ENCODE results near the gene DOCK2. TPM values are rescaled to one million over a fixed set of nuclear protein-coding genes. Genes with fewer than 3 reads are reported as not detected.

Gene DOCK2
- total RNA-seq, 1 experiment from 2014 or later: 3.3 TPM

DNA sequence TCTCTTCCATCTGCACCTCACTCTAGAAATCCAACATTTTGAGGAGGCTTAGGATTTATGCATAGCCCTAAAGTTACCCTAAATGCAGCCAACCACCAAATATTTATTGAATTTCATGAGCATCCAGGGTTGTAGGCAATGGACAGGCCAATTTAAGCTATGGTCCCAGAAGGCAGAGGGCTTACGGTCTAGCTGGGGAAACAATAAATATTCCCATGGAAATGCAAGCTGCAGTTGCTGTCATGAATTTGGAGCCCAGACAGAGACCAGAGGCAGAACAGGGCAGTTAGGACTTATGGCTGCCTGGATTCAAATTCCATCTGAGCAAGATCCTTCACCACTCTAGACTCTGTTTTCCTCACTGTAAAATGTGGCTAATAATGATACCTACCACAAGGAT is 352.3 kb downstream of the DOCK2 start:
- no peaks in the 10 kb centered on the region for H3K27me3 ChIP-seq (ENCODE audit: control insufficient read depth, insufficient read depth, low read length)
- no peaks in the 10 kb centered on the region for H3K36me3 ChIP-seq (replicated peaks; ENCODE audit: control insufficient read depth, insufficient read depth, low read length)
- DNase-seq: no peak
- no peak overlapping the region for H3K4me3 ChIP-seq (ENCODE audit: insufficient read depth, low read depth, low read length)

DNA sequence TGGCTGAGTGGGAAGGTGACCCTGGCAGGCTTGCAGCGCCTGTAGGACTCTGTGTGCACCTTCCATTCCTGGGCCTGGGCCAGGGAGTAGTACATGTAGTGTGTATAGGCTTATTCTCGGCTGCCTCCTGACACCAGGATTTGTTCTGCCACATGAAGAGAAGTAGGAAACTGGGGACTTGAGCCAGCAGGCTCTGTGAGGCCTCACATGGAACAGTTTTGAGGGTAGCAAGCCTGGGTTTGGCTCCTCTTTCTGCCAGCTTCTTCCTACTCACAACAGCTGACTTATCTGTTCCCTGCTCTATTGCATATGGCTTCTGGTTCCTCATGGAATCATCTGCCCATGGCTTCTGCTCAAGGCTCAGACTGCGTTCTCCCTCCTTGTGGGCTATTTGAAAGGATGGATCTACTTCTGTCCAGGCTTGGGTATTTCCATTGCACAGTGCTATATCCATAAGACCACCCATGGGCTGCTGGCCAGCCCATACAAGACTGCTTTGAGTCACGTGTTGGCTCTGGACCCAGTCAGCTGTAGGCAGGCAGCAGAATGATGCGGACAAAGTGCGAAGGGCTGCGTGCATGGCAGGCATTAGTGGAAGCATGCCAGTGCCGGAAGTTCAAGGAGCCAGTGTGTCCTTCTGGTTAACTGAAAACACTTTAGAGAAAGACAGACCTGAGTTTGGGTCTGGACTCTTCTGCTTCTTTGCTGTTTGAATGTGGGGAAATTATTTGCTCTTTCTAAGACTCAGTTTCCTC is 354.2 kb downstream of the DOCK2 start:
- Histone ChIP-seq H3K4me3 (ENCODE audit: insufficient read depth, low read depth, low read length) (no peak overlapping the region), H3K36me3 (replicated peaks; ENCODE audit: control insufficient read depth, insufficient read depth, low read length) (no peaks in the 10 kb centered on the region), H3K27me3 (ENCODE audit: control insufficient read depth, insufficient read depth, low read length) (no peaks in the 10 kb centered on the region)
- DNase-seq: no peak

DNA sequence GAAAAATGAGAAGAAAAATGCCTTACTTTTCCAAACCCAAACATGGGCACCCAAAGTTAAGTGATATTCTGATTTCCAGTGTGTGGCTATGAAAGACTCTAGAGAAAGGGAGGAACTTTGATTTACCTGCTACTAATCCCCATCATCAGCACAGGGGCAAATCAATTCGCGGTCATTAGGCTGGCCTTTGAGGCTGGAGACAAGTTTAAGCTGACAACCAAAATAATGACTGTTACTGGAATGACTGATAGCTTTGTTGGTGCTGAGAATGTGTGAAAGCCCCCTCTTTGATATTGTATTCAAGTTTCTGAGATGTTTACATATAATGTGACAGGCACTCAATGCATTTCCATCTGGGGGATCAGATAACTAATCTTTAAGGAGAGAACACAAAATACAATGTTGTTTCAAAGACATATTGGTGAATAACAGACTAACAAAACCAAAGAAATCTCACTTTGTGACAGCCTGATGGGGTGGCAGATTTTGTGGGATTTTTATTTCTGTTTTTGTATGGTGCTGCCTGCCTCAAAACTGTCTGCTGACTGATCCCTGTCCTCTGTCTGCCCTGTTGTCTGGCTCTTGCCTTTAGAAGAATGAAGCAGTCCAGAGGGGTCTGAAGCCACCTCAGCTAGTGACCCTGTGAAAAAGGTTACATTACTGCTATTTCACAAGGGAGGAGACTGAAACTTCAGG is 355.9 kb downstream of the DOCK2 start:
- no peaks in the 10 kb centered on the region for H3K27me3 ChIP-seq (ENCODE audit: control insufficient read depth, insufficient read depth, low read length)
- H3K4me3 ChIP-seq (ENCODE audit: insufficient read depth, low read depth, low read length): no peak overlapping the region
- no peaks in the 10 kb centered on the region for H3K36me3 ChIP-seq (replicated peaks; ENCODE audit: control insufficient read depth, insufficient read depth, low read length)
- no peak for DNase-seq

DNA sequence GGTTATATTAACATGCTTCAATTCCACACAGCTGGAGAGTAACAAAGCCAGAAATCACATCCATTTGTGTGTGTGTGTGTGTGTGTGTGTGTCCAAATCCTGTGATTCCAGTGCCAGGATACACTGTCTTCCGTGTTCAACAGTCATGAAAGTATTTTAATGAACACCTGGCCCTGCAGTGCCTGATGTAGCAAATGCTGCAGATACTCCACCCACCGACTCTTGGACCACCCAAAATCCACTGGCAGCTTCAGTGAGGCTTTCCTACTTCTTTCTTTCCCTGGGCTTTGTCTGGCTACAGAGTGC is 356.4 kb downstream of the DOCK2 start:
- Histone ChIP-seq H3K36me3 (replicated peaks; ENCODE audit: control insufficient read depth, insufficient read depth, low read length) (no peaks in the 10 kb centered on the region), H3K4me3 (ENCODE audit: insufficient read depth, low read depth, low read length) (no peak overlapping the region), H3K27me3 (ENCODE audit: control insufficient read depth, insufficient read depth, low read length) (no peaks in the 10 kb centered on the region)
- no peak for DNase-seq

DNA sequence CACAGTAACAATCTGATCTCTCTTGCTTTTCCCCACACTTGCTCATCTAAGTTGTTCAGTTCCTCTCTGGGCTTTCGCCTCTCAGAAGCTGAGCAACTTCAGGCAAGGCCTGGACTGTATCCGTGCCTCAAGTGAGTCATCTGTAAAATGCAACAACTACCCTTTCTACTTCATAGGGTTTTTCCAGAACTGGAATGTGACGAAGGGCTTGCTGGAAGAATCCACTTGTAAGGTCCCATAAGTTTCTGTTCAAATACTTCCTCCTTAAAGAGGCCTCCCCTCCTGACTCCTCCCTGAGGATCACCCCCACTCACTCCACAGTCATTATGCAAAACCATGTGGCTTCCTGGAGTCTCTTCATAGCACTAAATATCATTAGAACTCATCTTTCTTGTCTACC is 360.7 kb downstream of the DOCK2 start:
- H3K27me3 ChIP-seq (ENCODE audit: control insufficient read depth, insufficient read depth, low read length): no peaks in the 10 kb centered on the region
- no peak for DNase-seq
- H3K4me3 ChIP-seq (ENCODE audit: insufficient read depth, low read depth, low read length): no peak overlapping the region
- H3K36me3 ChIP-seq (replicated peaks; ENCODE audit: control insufficient read depth, insufficient read depth, low read length): no peaks in the 10 kb centered on the region

DNA sequence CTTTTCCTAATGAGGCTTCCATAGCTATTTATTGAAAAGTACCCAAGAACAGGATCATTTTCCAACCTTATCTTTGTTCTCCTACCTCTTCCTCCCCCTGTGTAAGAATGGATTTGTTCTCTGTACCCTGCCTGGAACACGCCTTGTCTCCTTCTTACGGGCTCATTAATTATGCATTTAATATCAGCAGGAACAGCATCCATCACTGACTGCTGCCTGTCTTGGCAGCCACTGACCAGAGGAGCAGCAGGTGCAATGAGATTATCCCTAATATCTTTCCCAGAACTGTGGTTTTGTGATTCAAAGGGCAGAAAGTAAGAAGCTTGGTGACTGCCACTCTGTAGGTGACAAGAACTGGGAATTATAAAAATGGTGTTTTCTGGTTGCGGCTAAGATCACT is 362.5 kb downstream of the DOCK2 start:
- no peak overlapping the region for H3K4me3 ChIP-seq (ENCODE audit: insufficient read depth, low read depth, low read length)
- no peaks in the 10 kb centered on the region for H3K36me3 ChIP-seq (replicated peaks; ENCODE audit: control insufficient read depth, insufficient read depth, low read length)
- no peak for DNase-seq
- no peaks in the 10 kb centered on the region for H3K27me3 ChIP-seq (ENCODE audit: control insufficient read depth, insufficient read depth, low read length)

DNA sequence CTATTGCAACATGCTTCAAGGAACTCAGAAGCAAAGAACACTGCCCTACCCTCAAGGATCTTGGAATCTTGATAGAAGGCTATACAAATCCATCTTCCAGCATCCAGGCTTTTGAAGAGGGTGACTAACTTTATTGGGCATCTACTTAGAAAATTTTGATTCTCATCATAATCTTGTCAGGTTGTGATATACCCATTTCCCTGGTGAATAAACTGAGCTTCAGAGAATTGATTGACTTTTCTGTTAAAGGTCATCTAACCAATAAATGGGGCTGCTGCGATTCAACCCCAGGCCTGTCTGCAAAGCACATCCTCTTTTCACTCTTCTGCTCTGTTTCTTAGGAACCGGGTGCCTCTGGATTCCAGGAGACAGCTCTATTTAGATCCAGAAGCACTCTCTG is 363.1 kb downstream of the DOCK2 start:
- Histone ChIP-seq H3K36me3 (replicated peaks; ENCODE audit: control insufficient read depth, insufficient read depth, low read length) (no peaks in the 10 kb centered on the region), H3K27me3 (ENCODE audit: control insufficient read depth, insufficient read depth, low read length) (no peaks in the 10 kb centered on the region), H3K4me3 (ENCODE audit: insufficient read depth, low read depth, low read length) (no peak overlapping the region)
- DNase-seq: no peak

DNA sequence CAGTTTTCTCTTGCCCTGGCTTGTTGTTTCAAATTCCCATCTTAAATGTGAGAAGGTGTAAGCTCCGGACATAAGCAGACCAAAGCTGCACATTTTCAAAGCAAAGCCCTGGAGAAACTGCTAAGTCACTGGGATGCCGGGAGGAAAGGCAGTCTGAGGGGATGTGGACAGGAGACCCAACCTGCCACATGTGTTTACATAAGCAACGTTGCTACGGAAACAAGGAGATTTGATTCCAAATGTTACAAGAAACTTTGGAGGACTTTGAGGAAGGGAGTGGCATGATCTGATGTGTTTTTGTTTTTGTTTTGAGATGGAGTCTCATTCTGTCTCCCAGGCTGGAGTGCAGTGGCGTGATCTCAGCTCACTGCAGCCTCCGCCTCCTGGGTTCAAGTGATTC is 368.9 kb downstream of the DOCK2 start:
- H3K36me3 ChIP-seq (replicated peaks; ENCODE audit: control insufficient read depth, insufficient read depth, low read length): no peaks in the 10 kb centered on the region
- no peak for DNase-seq

DNA sequence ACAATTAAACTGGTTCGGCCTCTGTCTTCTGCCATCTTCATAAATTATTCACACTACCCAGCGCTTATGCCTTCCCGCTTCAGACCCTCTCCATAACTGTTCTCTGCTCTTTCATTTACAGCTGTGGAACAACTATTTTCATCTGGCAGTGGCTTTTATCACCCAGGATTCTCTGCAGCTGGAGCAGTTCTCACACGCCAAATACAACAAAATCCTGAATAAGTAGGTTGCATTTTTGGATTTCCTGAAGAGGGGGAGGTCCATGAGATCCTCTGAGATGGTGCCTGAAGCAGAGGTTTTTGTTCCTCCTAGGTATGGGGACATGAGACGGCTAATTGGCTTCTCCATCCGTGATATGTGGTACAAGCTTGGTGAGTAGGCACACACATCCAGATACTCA is 371.3 kb downstream of the DOCK2 start:
- no peak for DNase-seq
- Histone ChIP-seq H3K36me3 (replicated peaks; ENCODE audit: control insufficient read depth, insufficient read depth, low read length) (no peaks in the 10 kb centered on the region), H3K27me3 (ENCODE audit: control insufficient read depth, insufficient read depth, low read length) (no peaks in the 10 kb centered on the region), H3K4me3 (ENCODE audit: insufficient read depth, low read depth, low read length) (no peak overlapping the region)

More for the DNA sequence above, 368.9 kb downstream of the DOCK2 start:
- Histone ChIP-seq H3K4me3 (ENCODE audit: insufficient read depth, low read depth, low read length) (no peak overlapping the region), H3K27me3 (ENCODE audit: control insufficient read depth, insufficient read depth, low read length) (no peaks in the 10 kb centered on the region)

DNA sequence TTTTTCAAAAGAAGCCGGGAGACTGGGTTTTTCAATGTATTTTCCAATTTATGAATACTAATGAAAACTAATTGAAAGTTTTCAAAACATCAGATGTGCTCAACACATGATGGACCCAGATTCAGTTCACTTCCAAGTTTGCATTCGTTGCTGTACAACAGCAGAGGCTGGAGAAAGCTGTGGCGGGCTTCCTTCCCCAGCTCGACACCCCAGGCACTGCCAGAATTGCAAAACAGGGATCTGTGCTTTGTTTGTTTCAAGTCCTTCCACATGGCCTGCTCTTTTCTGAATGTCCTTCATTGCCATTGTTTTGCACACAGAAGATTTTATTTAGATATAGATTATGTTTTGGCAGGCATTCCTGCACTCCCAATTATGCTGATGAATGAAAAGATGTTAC is 373.5 kb downstream of the DOCK2 start:
- Histone ChIP-seq H3K4me3 (ENCODE audit: insufficient read depth, low read depth, low read length) (no peak overlapping the region), H3K27me3 (ENCODE audit: control insufficient read depth, insufficient read depth, low read length) (no peaks in the 10 kb centered on the region), H3K36me3 (replicated peaks; ENCODE audit: control insufficient read depth, insufficient read depth, low read length) (no peaks in the 10 kb centered on the region)
- DNase-seq: no peak

DNA sequence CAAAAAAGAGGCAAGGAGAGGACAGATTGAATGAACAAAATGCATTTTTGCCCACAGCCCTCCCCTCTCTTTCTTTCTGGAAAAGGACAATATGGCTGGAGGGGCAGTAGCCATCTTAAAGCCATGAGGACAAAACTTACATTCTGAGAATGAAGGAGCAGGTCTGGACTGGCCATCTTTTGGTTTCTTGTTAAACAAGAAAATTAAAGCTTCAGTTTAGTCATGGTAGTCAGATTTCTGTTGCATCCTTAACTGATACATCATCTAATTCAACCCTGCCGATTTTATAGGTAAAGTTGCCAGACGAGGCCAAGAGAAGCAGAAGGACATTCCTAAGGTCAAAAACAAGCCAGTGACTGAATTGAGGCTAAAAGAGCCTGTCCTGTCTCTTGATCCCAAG is 374.7 kb downstream of the DOCK2 start:
- H3K36me3 ChIP-seq (replicated peaks; ENCODE audit: control insufficient read depth, insufficient read depth, low read length): no peaks in the 10 kb centered on the region
- H3K27me3 ChIP-seq (ENCODE audit: control insufficient read depth, insufficient read depth, low read length): no peaks in the 10 kb centered on the region
- H3K4me3 ChIP-seq (ENCODE audit: insufficient read depth, low read depth, low read length): no peak overlapping the region
- DNase-seq: no peak

DNA sequence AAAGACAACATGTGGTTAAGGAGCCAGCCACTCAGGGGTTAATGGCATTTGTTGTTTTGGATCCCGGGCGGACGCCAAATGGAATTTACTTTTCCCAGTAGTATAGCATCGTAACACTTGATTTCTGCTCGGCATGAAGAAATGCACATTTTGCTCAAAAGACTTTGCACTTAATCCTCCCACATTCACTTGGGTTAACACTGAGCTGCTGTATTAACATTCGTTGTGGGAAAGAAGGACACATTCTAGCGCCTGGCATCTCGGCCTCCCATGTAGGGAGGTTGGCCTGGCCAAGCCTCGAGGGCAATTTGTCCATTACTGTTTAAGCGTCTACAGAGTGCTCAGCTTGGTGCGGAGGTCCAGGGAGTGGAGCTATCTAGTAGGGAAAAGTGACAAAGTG is 375.5 kb downstream of the DOCK2 start:
- no peak overlapping the region for H3K4me3 ChIP-seq (ENCODE audit: insufficient read depth, low read depth, low read length)
- no peaks in the 10 kb centered on the region for H3K36me3 ChIP-seq (replicated peaks; ENCODE audit: control insufficient read depth, insufficient read depth, low read length)
- no peaks in the 10 kb centered on the region for H3K27me3 ChIP-seq (ENCODE audit: control insufficient read depth, insufficient read depth, low read length)
- no peak for DNase-seq

DNA sequence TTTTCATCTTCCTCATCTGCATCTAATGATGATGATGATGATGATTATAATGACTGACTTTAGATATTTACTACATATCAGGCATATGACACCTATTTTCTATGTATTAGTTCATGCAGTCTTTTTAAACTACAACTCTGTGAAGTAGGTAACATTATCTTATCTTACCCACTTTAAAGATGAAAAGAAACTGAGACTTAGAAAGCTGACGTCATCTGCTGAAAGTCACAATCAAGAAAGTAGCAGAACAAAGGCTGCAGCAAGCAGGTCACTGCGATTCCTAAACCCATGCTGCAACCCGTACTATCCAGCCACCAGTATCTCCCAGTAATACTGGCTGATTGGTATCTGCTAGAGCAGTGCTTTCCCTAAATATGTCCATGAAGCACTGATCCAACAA is 383.3 kb downstream of the DOCK2 start:
- no peak for DNase-seq
- Histone ChIP-seq H3K36me3 (replicated peaks; ENCODE audit: control insufficient read depth, insufficient read depth, low read length) (no peaks in the 10 kb centered on the region), H3K4me3 (ENCODE audit: insufficient read depth, low read depth, low read length) (no peak overlapping the region), H3K27me3 (ENCODE audit: control insufficient read depth, insufficient read depth, low read length) (no peaks in the 10 kb centered on the region)

DNA sequence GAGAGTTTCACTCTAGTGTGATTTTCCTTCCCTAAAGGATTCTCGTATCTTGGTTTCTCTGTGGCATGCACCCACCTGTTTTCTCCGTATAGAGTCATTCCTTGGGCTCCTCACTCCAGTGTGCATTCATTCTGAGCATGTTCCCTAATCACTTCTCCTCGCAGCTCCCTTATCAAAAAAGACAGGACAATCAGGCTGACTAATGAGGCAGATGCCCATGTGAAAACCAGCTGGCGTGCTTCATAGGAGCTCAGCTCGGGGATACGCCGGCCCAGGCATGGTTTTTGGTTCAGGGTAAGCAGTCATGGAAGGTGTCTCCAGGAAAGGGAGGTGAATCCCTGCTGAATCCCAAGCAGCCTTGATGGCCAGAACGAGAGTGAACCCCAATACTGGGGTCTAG is 384.4 kb downstream of the DOCK2 start:
- no peak for DNase-seq
- Histone ChIP-seq H3K4me3 (ENCODE audit: insufficient read depth, low read depth, low read length) (no peak overlapping the region), H3K36me3 (replicated peaks; ENCODE audit: control insufficient read depth, insufficient read depth, low read length) (no peaks in the 10 kb centered on the region), H3K27me3 (ENCODE audit: control insufficient read depth, insufficient read depth, low read length) (no peaks in the 10 kb centered on the region)

DNA sequence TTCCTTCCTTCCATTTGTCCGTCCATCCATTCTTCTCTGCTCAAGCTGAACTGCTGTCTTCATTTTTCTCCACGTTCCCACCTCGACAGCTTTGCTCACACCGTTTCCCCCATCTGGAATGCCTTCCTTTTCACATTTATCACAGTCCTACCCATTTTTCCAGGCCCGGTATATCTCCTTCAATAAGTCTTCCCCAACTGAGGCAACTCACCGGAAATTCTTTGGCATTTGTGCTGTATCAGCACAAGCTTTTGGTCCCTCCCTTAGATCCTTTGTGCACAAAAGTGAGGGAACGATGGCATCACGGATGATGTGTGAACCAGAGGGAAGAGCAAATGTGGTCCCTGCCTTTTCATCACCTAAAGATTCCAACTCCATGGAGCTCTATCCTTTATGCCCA is 388.8 kb downstream of the DOCK2 start:
- Histone ChIP-seq H3K27me3 (ENCODE audit: control insufficient read depth, insufficient read depth, low read length) (no peaks in the 10 kb centered on the region), H3K36me3 (replicated peaks; ENCODE audit: control insufficient read depth, insufficient read depth, low read length) (no peaks in the 10 kb centered on the region), H3K4me3 (ENCODE audit: insufficient read depth, low read depth, low read length) (no peak overlapping the region)
- no peak for DNase-seq
